Prostate gland (tissue), 2 donors: ENCODE results near the gene KDM4C.

Source experiments
- CTCF ChIP-seq, 4 experiments: fragments of 200-600 bp in 2 of 4; fragments of 450-650 bp in 2 of 4; sonication (generic) in 2 of 4; IDR thresholded peaks; 1 replicate in 3 of 4; 2 replicates in 1 of 4; pipeline ENCODE4 v1.5.1; 2016 to 2019; ENCODE audit warnings: antibody characterized with exemption in 4 of 4, mild to moderate bottlenecking in 2 of 4, moderate library complexity in 2 of 4
- POLR2A ChIP-seq: fragments of 450-650 bp; IDR thresholded peaks from one replicate; pipeline ENCODE4 v1.6.1; 2016; ENCODE audit warnings: antibody characterized with exemption, mild to moderate bottlenecking
- POLR2AphosphoS5 ChIP-seq: sonication (generic); formaldehyde crosslinking; IDR thresholded peaks from one replicate; pipeline ENCODE4 v1.6.1; 2017; ENCODE audit warnings: antibody characterized with exemption

GRCh38 chr9:6960777-6961176, 203.0 kb downstream of the KDM4C start:
- no peak for TF ChIP-seq POLR2A
- no peak for TF ChIP-seq CTCF (IDR thresholded peaks at IDR 0.05)
- TF ChIP-seq POLR2AphosphoS5, result no peak
